IPS-20b (cell line): ENCODE data around the gene PCSK7.

Experiments
- H3K27ac ChIP-seq: one replicate; pipeline ENCODE4 v1.5.1; 2013; ENCODE audit warnings: low read length
- H3K27me3 ChIP-seq: 2 replicates; pipeline ENCODE4 v1.6.1; 2013; ENCODE audit warnings: mild to moderate bottlenecking, low read length, inconsistent platforms; ENCODE audit not compliant: insufficient read depth
- H3K36me3 ChIP-seq: 2 replicates; pipeline ENCODE4 v1.6.1; 2013; ENCODE audit warnings: low read depth, mild to moderate bottlenecking, inconsistent platforms, low read length, moderate library complexity; ENCODE audit not compliant: insufficient read depth
- H3K4me1 ChIP-seq: 2 replicates; pipeline ENCODE4 v1.6.1; 2013; ENCODE audit warnings: mild to moderate bottlenecking, control low read depth, inconsistent platforms, low read length, moderate library complexity; ENCODE audit not compliant: insufficient read depth
- H3K4me3 ChIP-seq: 2 replicates; pipeline ENCODE4 v1.5.1; 2013; ENCODE audit warnings: mild to moderate bottlenecking, low read length, inconsistent platforms
- H3K9ac ChIP-seq: 2 replicates; pipeline ENCODE4 v1.6.1; 2013; ENCODE audit warnings: low read depth, mild to moderate bottlenecking, inconsistent platforms, low read length, moderate library complexity
- H3K9me3 ChIP-seq: 2 replicates; pipeline ENCODE4 v1.6.1; 2013; ENCODE audit warnings: mild to moderate bottlenecking, low read depth, low read length, inconsistent platforms; ENCODE audit not compliant: insufficient read depth

The PCSK7 gene

GRCh38 chr11:117172724-117173421 lies 59.0 kb downstream of the PCSK7 start:
- Histone ChIP-seq H3K4me3 (no peak overlapping the region), H3K27ac (no peak overlapping the region), H3K9ac (no peak overlapping the region), H3K27me3 (no peaks in the 10 kb centered on the region), H3K9me3 (no peaks in the 10 kb centered on the region), H3K4me1 (peaks cover 6% of the 10 kb centered on the region; the same call in 1 of the 2 replicates), H3K36me3 (peaks cover 49% of the 10 kb centered on the region)

GRCh38 chr11:117171404-117172061 lies 60.3 kb downstream of the PCSK7 start:
- H3K4me1 ChIP-seq = 0 out of 2 replicates have a peak, but pooled peaks cover 3% of the 10 kb centered on the region
- H3K27ac ChIP-seq = no peak overlapping the region
- H3K9ac ChIP-seq = no peak overlapping the region
- H3K27me3 ChIP-seq = no peaks in the 10 kb centered on the region
- H3K4me3 ChIP-seq = no peak overlapping the region
- H3K9me3 ChIP-seq = no peaks in the 10 kb centered on the region
- H3K36me3 ChIP-seq = peaks cover 62% of the 10 kb centered on the region

- Histone ChIP-seq H3K4me3 (no peak overlapping the region), H3K9me3 (no peaks in the 10 kb centered on the region), H3K9ac (no peak overlapping the region), H3K36me3 (peaks cover 64% of the 10 kb centered on the region), H3K27ac (no peak overlapping the region), H3K27me3 (no peaks in the 10 kb centered on the region), H3K4me1 (0 out of 2 replicates have a peak, but pooled peaks cover 3% of the 10 kb centered on the region)
Measured at GRCh38 chr11:117171007-117171403, 60.9 kb downstream of the PCSK7 start.

GRCh38 chr11:117170210-117170609 lies 61.7 kb downstream of the PCSK7 start:
- H3K9me3 ChIP-seq = no peaks in the 10 kb centered on the region
- H3K4me1 ChIP-seq = 0 out of 2 replicates have a peak, but pooled peaks cover 3% of the 10 kb centered on the region
- no peak overlapping the region for H3K4me3 ChIP-seq
- peaks cover 68% of the 10 kb centered on the region for H3K36me3 ChIP-seq
- no peaks in the 10 kb centered on the region for H3K27me3 ChIP-seq
- no peak overlapping the region for H3K27ac ChIP-seq
- H3K9ac ChIP-seq = no peak overlapping the region

- Histone ChIP-seq H3K4me1 (0 out of 2 replicates have a peak, but pooled peaks cover 3% of the 10 kb centered on the region), H3K27me3 (no peaks in the 10 kb centered on the region), H3K4me3 (no peak overlapping the region), H3K9ac (no peak overlapping the region), H3K36me3 (peaks cover 71% of the 10 kb centered on the region), H3K27ac (no peak overlapping the region), H3K9me3 (no peaks in the 10 kb centered on the region)
Measured at GRCh38 chr11:117169736-117170135, 62.1 kb downstream of the PCSK7 start.

GRCh38 chr11:117166491-117166890 lies 65.4 kb downstream of the PCSK7 start:
- Histone ChIP-seq H3K9me3 (no peaks in the 10 kb centered on the region), H3K9ac (no peak overlapping the region), H3K27ac (no peak overlapping the region), H3K27me3 (no peaks in the 10 kb centered on the region), H3K4me3 (no peak overlapping the region), H3K36me3 (peaks cover 97% of the 10 kb centered on the region), H3K4me1 (0 out of 2 replicates have a peak, but pooled peaks cover under 1% of the 10 kb centered on the region)

GRCh38 chr11:117160826-117161225 lies 71.0 kb downstream of the PCSK7 start:
- no peak overlapping the region for H3K27ac ChIP-seq
- H3K36me3 ChIP-seq = peaks cover 93% of the 10 kb centered on the region
- H3K4me3 ChIP-seq = no peak overlapping the region

DNA sequence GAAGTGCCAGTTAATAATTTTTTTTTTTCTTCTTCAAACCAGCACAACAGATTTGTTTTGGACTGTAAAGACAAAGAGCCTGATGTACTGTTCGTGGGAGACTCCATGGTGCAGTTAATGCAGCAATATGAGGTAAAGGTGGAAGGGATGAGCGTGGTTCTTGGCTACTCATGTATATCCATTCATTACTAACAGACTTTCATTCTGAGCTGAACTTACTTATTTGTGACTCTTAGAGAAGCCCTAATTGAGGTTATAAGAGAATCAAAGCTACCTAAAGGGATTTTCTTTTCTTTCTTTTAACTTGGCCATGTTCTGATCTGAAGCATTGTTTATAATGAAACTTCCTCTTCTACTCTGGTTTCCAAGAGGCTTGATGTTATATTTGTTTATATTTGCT lies 72.0 kb downstream of the PCSK7 start:
- H3K9ac ChIP-seq = no peak overlapping the region
- H3K9me3 ChIP-seq = no peaks in the 10 kb centered on the region
- H3K36me3 ChIP-seq = peaks cover 92% of the 10 kb centered on the region
- H3K4me3 ChIP-seq = no peak overlapping the region
- no peaks in the 10 kb centered on the region for H3K27me3 ChIP-seq
- no peaks in the 10 kb centered on the region for H3K4me1 ChIP-seq
- H3K27ac ChIP-seq = no peak overlapping the region

More at GRCh38 chr11:117160826-117161225, 71.0 kb downstream of the PCSK7 start:
- H3K9me3 ChIP-seq = no peaks in the 10 kb centered on the region
- H3K27me3 ChIP-seq = no peaks in the 10 kb centered on the region
- H3K4me1 ChIP-seq = no peaks in the 10 kb centered on the region
- H3K9ac ChIP-seq = no peak overlapping the region

GRCh38 chr11:117157507-117157906 lies 74.4 kb downstream of the PCSK7 start:
- H3K9me3 ChIP-seq = no peaks in the 10 kb centered on the region
- H3K36me3 ChIP-seq = peaks cover 92% of the 10 kb centered on the region

GRCh38 chr11:117154468-117154867 lies 77.4 kb downstream of the PCSK7 start:
- Histone ChIP-seq H3K4me1 (no peaks in the 10 kb centered on the region), H3K36me3 (peaks cover 79% of the 10 kb centered on the region), H3K4me3 (no peak overlapping the region), H3K27ac (no peak overlapping the region), H3K27me3 (no peaks in the 10 kb centered on the region), H3K9me3 (no peaks in the 10 kb centered on the region), H3K9ac (no peak overlapping the region)

More at GRCh38 chr11:117157507-117157906, 74.4 kb downstream of the PCSK7 start:
- Histone ChIP-seq H3K4me3 (no peak overlapping the region), H3K27me3 (no peaks in the 10 kb centered on the region), H3K9ac (no peak overlapping the region), H3K27ac (no peak overlapping the region), H3K4me1 (no peaks in the 10 kb centered on the region)
